ENCODE results near the gene SOCS1. TPM values are rescaled to one million over a fixed set of nuclear protein-coding genes. Genes with fewer than 3 reads are reported as not detected.
A peak's percentile ranks its signal among the peaks of the same experiment; 100 is the strongest.

SOCS1 gene
- total RNA-seq, 1 donor from 2014 or later: 0.68 TPM

DNA sequence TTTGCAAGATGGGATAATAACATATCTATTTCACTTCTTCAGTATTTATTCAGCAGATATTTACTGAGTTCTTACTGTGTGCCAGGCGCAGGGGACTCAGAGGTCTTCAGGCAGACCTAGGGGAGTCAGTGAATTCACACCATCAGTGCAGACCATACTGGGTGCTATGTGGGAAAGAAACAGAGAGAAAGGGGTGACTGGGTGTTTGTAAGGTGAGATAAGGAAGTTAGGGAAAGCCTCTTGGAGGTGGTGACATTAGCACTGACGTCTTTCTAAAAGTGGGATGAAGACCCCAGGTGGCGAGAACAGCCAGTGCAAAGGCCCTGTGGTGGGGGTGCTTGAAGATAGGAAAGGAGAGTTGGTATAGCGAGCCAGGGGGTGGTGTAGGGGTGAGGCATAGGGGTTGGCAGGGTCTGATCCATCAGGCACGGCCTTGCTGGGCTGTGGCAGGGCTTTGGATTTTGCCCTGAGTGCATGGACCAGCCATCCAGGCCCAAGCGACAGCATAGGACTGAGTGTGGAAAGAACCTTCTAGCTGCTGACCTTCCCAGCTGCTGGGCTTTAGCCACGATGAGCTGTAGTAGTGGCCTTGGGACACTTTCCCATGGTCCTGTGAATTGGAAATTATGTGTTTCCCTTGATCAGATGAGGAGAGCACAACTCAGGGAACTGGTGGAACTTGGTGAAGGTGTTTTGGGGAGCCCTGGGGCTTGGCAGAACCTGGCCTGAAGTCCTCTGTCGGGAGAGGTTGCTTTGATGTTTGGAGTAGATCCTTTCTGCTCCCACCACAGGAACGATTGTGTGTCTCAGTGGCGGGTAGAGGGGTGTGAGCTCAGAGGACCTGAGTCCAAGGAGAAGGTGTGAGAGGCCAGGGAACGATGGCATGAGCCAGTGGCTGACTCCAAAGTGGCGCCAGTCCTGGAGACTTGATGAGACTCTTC lies 3.9 kb upstream of the SOCS1 start:
- no peak for DNase-seq

DNA sequence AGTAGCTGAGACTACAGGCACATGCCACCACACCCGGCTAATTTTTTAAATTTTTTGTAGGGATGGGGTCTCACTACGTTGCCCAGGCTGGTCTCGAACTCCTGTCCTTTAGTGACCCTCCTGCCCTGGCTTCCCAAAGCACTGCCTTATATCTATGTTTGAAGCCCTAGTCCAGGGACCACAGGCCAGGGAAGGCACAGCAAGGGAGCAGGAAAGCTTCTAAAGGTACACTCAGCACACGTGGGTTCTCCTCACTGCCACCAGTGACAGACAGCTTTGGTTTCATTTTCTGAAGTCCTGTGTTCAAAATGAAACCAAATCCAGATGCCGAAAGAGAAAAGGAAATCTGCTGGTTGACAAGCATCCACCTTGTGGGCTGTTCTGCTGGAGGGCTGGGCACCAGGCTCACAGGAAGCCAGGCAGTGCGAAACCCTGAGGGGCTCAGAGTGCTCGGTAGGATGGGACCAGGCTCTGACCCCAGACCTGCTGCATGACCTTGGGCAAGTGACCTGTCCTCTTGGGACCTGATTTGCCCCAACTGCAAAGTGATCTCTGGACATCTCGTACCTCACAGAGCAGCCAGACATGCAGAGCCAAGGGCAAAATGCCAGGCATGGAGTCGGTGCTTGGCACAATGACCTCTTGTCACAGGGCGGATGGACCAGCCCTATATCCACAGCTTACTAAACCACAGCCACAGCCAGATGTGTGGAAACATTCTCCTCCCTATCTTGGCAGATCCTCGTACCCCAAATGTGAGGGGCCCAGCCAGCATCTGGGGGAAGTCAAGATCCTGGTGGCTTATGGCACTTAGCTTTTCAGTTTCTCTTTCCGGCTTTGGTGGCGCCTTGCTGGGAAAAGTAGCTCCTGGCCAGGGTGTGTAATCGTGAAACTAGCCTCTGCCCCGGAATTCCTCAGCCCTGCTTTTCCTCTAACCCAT lies 2.8 kb upstream of the SOCS1 start:
- no peak for DNase-seq

DNA sequence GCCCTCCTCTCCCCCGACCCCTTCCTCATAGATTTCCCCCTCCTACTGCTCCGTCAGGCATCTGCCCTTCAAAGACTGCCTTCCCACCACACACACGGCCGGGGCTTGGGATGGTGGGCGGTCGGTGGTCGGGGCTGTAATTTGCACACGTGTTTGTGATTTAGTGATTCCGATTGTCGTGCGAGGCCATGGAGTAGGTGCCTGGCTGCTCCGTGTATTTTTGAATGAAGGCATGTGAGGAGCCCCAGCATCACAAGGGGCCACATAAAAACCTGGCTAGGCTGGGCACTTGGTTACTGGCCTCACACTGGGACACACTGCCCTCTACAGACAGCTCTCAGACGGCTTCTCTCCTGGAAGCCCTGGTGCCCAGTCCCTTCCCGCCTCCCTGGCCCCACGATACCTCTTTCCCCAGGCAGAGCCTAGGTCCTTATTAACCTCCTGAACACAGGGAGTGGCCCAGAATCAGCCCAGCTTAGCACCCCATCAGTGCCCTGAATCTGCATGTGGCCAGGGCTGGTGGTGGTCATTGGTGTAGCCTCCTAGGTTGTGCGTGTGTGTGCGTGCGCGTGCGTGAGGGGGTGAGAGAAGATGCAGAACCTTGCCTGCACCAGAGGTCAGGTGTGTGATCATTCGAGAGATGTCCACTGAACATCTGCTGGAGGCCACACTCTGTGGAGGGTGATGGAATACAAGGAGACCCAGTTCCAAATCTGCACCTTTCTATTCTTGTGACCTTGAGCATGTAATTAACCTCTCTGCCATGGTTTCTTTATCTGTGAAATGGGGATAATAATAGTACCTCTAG lies 1.3 kb upstream of the SOCS1 start:
- DNase-seq: peak; percentile 91

DNA sequence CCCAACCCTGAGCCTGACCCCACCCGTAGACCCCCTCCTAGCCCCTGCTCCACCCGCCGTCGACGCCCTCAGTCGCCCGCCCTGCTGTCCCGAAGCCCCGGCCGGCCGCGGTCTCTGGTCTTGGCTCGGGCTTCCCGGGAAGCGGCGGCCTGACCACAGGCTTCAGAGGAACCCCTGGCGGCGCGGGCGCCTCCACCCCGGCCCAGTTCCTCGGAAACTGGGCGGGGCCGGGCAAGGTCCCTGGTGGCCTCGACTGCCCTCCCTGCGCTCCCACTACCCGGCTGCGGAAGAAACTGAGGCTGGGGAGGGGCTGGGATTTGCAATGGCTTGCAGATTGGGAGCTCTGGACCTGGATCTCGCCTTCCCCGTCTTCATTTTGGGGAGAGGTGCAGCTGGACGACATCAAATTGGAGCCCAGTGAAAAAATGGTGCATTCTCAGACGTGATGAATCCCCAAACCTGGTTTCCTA lies 692 bp upstream of the SOCS1 start:
- peak; percentile 51 for DNase-seq

DNA sequence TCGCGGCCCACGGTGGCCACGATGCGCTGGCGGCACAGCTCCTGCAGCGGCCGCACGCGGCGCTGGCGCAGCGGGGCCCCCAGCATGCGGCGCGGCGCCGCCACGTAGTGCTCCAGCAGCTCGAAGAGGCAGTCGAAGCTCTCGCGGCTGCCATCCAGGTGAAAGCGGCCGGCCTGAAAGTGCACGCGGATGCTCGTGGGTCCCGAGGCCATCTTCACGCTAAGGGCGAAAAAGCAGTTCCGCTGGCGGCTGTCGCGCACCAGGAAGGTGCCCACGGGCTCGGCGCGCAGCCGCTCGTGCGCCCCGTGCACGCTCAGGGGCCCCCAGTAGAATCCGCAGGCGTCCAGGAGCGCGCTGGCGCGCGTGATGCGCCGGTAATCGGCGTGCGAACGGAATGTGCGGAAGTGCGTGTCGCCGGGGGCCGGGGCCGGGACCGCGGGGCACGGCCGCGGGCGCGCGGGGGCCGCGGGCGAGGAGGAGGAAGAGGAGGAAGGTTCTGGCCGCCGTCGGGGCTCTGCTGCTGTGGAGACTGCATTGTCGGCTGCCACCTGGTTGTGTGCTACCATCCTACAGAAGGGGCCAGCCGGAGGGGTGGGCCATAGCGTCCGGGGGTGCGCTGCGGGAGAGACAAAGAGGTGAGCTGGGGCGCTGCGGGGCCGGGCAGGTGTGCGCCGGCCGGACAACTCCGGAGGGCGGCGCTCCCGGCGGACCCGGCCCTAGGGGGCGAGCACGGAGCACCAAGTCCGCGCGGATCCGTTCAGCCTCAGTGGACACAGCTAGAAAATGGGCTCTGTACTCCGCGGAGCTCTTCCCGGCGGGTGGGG lies 879 bp downstream of the SOCS1 start:
- DNase-seq: peak; percentile 71

DNA sequence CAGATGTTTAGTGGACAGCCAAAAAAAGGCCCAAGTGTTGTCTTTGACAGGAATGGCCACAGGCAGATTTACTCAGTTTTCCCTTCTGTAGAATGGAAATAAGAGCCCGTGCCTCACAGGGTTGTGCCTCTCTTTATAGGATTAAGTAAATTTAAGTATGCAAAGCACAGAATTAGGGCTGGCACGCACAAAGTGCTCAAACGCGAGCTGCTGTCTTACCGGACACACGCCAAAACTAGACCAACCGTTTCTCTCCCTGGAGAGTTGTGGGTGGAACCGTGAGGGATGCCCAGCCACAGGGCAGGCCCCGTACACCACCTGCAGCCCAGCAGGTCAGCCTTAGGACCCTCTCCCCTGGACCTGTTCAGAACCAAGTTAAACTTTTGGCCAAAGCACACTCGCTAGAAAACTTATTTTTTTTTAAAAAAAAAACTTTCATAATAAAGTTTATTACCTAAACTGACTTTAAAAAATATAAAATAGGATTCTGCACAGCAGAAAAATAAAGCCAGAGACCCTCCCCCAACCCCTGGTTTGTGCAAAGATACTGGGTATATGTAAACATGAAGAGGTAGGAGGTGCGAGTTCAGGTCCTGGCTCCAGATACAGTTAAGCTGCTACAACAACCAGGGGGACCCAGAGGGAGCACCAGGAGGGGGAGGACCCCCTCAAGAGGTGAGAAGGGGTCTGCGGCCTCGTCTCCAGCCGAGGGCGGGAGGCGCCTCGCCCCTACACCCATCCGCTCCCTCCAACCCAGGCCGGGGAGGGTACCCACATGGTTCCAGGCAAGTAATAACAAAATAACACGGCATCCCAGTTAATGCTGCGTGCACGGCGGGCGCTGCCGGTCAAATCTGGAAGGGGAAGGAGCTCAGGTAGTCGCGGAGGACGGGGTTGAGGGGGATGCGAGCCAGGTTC lies 1.8 kb downstream of the SOCS1 start:
- no peak for DNase-seq

DNA sequence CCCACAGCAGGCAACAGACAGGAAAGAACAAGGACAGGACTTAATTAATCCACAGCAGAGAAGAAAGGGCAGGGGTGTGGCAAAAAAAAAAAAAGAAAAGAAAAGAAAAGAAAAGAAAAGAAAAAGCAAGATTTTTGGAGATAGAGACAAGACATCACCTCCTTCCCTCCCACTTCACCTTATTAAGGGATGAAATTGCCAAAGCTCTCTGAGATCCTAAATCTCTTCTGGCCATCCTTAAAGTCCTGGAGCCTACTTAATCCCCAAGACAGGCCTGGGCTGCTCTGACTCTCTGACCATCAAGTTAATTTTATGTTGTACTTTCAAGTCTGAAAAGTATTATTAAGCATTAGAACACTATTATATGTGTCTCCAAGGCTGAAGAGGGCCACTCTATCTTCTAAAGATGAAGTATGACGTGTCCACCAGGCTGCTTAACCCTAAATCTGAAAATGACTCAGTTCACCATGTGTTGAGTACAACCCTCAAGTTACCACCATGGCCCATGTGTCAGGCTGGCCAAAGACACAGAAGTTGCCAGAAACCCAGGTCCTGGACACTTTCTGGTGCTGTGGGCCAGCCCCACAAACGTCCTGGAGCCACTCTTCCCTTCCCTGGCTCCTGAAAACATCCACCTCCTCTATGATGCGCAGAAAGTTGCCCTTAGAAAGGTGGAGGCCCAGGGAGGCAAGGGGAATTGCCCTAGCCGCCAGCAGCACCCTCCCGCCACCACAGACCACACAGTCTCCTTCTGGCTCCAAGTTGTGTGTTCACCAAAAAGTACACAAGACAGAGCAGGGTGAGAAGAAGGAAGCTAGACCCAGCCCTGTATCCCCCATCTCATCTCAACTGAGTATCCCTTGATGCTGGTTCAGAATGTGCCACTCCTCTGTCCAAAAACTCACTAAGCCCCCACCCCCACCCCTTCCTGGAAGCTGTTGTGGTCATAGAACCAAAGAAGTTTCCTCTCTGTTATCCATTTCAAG lies 2.7 kb downstream of the SOCS1 start:
- no peak for DNase-seq

DNA sequence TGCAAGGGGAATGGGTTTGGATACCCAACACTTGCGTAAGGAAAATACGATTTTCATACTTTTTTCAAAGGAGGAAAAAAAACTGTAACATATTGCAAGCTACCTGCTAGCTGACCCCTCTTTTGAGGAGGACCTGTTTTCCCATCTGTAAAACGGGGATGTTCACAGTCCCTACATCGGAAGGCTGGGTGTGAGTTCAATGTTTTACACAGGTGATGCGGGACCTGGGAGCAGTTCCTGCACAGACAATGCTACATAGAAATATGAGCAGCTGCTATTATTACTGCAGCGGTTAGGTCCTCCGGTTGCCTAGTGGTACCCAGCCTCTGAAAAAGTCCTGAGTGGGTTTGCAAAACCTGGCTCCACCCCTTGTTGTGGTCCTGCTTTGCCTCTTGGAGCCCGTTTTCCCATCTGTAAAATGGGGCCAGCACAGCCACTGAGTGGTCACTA lies 3.5 kb downstream of the SOCS1 start:
- no peak for DNase-seq

DNA sequence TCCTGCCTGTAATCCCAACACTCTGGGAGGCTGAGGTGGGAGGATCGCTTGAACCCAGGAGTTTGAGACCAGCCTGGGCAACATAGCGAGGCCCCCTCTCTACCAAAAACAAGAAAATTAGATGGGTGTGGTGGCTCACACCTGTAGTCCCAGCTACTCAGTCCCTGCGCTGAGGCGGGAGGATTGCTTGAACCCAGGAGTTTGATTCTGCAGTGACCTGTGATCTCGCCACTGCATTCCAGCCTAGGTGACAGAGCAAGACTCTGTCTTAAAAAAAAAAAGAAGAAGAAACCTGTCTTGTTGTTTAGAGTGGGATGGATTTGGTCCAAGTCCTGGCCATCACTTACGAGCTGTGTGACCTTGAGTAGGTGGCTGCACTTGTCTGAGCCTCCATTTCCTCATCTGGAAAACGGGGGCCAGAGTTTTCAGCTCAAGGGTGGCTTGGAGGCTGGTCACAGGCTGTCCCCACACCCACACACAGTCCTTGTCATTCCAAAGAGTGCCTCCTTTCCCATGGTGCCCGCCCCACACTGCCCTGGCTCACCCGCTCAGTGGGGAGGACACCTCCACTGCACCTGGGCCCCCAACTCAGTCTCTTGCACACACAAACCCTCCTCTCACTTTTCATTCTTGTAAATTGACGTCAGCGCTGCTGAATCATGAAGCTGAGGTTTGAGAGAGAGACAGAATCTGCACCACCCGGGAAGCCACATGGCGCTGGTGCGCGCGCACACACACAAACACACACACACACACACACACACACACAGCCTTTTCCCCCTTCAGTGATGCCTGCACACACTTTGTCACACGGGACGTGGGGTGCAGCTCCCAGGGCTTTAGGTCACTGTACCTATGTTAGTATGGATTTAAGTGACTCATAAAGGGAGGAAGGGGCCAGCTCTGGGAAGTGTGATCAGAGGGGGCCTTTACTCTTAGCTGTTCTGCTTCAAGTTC lies 4.2 kb downstream of the SOCS1 start:
- DNase-seq: no peak

DNA sequence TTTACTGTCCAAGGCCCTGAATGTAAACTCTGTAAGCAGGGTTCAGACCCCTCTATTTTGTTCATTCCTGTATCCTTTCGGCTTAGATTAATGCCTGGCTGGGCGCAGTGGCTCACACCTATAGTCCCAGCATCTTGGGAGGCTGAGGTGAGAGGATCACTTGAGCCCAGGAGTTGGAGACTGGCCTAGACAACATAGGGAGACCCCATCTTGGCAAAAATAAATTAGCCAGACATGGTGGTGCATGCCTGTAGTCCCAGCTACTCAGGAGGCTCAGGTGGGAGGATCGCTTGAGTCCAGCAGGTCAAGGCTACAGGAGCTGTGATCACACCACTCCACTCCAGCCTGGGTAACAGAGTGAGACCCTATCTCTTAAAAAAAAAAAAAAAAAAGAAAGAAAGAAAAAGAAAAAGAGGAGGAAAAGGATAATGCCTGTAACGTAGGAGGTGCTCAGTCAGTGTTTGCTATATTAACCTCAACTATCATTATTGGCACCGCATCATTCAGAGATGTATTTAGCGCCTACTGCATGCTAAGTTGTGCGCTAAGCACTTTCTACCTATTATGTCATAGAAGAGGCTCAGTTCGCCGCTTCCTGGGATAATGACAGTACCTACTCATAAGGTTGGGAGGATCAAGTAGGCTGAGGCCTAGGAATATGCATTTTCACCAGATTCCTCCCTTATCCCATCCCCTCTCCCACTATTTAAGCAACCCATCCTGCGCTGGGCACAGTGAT lies 5.0 kb downstream of the SOCS1 start:
- DNase-seq: no peak

DNA sequence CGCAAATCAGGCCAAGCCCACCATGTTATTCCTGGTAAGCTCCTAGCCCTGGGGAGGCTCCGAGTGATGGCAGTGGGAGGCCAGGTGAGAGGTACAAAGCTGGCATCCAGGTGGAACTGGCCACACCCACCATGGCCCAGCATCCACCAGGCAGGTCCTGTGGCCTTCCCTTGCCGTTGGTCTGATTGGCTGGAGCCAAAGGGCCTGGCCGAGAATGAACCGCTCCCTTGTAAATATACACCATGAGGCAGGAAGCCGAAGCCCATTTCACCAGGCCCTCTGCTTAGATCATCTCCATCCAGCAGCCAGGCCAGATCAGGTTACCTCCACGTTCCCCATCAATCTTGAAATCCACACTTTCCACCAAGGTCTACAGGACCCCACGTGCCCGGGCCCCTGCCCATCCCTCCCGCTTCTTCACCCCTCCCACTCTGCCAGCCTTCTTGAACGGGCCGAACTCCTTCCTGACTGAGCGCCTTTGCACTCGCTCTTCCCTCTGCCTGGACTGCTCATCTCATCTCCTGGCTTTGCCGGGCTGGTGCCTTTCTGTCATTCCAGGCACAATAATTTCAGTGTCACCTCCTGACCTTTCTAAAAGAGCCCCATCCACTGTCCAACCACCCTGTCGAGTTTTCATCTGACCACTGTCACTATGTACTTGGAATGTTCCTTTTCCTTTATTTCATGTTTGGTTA lies 5.8 kb downstream of the SOCS1 start:
- DNase-seq: no peak

DNA sequence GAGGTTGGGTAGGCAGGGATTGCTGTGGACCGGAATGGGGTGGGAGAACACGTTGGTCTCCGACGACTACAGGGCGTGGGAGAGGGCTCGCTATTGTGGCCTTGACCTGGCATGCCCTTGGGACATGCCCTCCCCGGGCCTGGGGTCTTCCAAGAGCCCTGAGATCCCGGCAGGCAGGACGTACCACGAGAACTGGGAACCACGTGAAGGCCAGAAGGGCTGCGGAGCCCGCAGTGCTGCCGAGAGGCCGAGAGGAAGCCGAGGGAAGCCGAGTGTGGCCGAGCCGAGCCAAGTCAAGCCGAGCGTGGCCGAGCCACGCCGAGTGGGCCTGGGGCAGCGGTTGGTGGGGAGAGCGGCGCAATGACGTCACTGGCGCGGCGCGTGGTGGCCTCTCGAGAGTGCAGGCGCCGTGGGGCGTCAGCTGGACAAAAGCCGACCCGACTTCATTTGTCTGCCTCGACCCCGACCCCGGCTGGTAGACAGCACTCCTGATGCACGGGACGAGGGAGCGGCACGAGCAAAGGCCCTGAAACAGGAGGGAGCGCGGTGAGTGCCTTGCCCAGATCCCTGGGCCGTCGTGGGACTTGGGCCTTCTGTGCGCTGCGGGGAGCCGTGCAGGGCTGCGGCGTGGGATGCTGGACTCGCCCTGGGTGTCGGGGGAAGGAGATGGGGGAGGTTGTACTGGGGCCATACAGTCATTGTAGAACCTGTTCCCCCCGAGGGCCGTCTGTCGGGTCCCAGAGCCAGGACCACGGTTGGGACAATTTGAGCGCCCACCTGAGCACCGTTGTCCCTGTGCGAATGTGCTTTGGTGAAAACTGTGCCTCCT lies 6.6 kb downstream of the SOCS1 start:
- no peak for DNase-seq

DNA sequence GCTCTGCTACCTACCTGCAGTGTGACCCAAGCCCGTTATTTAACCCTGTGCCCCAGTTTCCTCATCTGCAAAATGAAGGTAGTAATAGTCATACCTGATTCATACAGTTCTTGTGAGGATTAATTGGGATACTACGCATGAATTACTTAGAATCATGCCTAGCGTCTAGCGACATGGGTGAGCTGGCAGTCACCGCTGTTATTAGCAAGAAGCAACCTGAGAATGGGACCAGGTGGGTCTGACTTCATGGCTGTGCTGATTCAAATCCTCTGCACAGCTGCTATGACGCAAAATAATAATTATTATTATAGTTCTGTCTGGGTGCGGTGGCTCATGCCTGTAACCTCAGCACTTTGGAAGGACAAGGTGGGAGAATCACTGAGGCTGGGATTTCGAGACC lies 7.9 kb downstream of the SOCS1 start:
- no peak for DNase-seq

DNA sequence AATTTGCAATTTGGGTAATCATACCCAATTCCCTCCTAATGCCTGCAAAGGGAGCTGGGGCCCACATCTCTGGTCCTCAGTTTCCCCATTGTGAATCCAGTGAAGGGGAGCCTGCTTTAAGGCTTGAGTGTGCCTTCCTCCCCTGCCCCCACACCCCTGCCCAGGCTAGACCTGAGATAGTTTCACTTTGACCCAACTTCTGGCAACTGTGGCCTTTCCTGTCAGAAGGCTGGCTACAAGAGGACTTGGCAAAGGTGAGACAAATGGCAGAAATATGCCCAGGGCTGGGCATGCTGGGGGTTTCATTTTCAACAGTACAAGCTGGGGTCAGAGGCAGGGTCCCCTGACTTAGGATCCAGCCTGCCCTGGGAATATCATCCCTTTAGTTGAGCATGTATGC lies 10.0 kb downstream of the SOCS1 start:
- no peak for DNase-seq

DNA sequence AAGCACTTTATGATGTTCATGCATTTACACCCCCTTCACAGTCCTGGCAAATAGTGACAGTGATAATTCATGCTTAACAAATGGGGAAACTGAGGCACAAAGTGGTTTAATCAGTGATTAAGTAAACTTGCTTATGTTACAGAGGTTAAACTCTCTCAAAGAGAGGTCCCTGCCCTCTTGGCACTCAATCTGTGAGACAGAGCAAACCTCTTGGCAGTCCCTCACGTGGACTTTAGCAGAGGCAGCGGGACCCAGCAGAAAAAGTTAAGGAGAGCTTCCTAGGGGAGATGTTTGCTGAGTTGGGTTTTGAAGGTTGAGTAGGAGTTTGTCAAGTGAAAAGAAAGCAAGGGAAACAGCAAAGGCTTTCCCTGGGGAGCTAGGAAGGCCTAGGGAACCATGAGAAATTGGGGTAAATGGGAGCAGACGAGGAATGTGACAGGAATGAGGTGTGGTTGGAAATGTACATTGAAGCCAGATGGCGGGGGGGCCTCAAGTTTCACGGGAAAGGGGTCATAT lies 10.7 kb downstream of the SOCS1 start:
- DNase-seq: no peak
